Testis (tissue), 2 donors: ENCODE measurements around the gene TTLL1.

ENCODE experiments used
- CTCF ChIP-seq, 3 experiments: fragments of 450-650 bp in 2 of 3; fragments of 200-600 bp in 1 of 3; sonication (generic) in 1 of 3; IDR thresholded peaks; one replicate each; pipeline ENCODE4 v1.5.1; 2016 to 2019; ENCODE audit warnings: antibody characterized with exemption in 3 of 3, mild to moderate bottlenecking in 2 of 3, moderate library complexity in 1 of 3
- POLR2A ChIP-seq: fragments of 450-650 bp; IDR thresholded peaks from one replicate; pipeline ENCODE4 v1.6.1; 2017; ENCODE audit warnings: antibody characterized with exemption, mild to moderate bottlenecking, moderate library complexity

- TF ChIP-seq CTCF (IDR thresholded peaks at IDR 0.05), result no peak
- no peak for TF ChIP-seq POLR2A
Observed at GRCh38 chr22:43042101-43042780, 47.0 kb downstream of the TTLL1 start.
